22Rv1 (cell line): Measurements from ENCODE around the gene TMEM200A.

Source experiments
- H3K27ac ChIP-seq: fragments of 450-650 bp; 2 replicates; pipeline ENCODE4 v1.5.1; 2017
- ZFX ChIP-seq: fragments of 450-650 bp; IDR thresholded peaks from 2 replicates; pipeline ENCODE4 v1.6.1; 2017; ENCODE audit warnings: antibody characterized with exemption, borderline replicate concordance
- TF ChIP-seq, protein P1 (sequence below): fragments of 450-650 bp; IDR thresholded peaks from 2 replicates; pipeline ENCODE4 v1.5.1; 2017; ENCODE audit warnings: mild to moderate bottlenecking

Gene TMEM200A

DNA sequence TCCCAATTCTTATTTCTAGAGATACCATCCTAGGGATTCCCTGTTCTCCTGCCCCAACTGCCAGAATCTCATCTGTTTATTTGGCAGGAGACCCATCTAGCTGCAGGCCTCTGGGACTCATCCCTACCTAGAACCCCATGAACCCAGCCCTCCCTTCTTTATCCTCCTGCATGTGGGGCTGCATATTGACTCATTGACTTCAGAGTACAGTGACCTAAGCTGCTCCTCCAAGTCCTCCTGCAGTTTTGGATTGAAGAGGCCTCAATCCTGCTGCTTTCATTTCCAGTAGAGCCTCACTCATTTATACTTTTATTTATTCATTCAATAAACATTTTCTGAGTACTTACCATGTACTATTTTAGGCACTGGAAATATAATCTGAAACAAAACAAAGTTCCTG is 11.6 kb downstream of the TMEM200A start:
- no peak overlapping the region for H3K27ac ChIP-seq
- TF ChIP-seq, protein P1, sequence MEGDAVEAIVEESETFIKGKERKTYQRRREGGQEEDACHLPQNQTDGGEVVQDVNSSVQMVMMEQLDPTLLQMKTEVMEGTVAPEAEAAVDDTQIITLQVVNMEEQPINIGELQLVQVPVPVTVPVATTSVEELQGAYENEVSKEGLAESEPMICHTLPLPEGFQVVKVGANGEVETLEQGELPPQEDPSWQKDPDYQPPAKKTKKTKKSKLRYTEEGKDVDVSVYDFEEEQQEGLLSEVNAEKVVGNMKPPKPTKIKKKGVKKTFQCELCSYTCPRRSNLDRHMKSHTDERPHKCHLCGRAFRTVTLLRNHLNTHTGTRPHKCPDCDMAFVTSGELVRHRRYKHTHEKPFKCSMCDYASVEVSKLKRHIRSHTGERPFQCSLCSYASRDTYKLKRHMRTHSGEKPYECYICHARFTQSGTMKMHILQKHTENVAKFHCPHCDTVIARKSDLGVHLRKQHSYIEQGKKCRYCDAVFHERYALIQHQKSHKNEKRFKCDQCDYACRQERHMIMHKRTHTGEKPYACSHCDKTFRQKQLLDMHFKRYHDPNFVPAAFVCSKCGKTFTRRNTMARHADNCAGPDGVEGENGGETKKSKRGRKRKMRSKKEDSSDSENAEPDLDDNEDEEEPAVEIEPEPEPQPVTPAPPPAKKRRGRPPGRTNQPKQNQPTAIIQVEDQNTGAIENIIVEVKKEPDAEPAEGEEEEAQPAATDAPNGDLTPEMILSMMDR = no peak
- TF ChIP-seq ZFX = no peak

DNA sequence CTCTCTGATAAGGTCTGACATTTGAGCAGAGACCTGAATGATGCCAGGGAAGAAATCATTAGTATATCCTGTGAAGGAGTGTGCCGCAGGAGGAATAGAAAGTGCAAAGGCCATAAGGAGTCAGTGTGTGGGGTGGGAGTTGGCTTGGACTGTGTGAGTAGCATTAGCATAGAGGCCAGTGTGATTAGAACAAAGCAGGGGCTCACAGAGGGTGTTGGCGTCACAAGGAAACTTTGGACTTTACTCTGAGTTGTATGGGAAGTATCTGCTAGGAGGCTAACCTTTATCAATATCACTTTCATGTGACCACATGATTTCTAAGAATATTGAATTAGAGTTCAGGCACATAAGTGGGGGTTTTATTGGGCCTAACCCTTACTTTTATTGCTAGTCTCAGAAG is 12.1 kb downstream of the TMEM200A start:
- no peak overlapping the region for H3K27ac ChIP-seq
- TF ChIP-seq, protein P1 = no peak
- no peak for TF ChIP-seq ZFX

DNA sequence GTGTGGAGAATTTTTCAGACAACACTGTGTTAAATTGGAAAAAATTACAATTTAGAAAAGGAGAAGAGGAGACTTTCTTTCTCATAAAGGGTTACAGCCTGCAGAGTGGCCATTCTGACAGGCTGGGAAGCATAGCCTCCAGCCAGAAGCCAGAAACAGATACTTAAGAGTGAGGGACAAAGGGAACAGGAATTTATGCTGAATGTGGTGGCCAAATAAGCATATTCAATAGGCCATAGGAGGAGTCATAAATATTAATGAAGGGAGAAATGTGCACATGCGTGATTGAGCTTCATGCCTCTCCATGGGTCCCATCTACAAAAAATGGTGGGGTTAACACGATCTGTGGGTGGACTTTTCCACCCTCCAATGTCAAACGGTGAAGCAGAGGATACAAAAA is 13.4 kb downstream of the TMEM200A start:
- TF ChIP-seq, protein P1 = no peak
- TF ChIP-seq ZFX = no peak

DNA sequence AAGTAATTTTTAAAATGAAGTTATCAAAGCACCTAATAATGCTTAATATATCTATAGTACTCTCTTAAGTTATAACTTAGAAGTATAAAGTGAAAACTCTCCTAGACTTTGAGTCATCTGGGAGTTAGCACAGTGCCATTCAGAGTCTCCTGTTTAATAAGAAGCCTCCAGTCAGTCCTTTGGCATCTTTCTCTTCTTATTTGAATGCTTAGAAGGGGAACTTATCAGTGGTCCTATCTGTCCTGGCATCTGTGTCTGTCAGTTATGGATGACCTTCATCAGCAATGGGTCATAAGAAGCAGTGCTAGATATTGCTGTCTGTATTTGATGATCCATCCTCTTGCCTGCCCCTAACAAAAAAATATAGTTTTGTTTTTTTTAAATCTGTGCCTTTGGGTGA is 15.2 kb downstream of the TMEM200A start:
- TF ChIP-seq ZFX = no peak
- TF ChIP-seq, protein P1 = no peak
- no peak overlapping the region for H3K27ac ChIP-seq

More for the DNA sequence above, 13.4 kb downstream of the TMEM200A start:
- no peak overlapping the region for H3K27ac ChIP-seq

DNA sequence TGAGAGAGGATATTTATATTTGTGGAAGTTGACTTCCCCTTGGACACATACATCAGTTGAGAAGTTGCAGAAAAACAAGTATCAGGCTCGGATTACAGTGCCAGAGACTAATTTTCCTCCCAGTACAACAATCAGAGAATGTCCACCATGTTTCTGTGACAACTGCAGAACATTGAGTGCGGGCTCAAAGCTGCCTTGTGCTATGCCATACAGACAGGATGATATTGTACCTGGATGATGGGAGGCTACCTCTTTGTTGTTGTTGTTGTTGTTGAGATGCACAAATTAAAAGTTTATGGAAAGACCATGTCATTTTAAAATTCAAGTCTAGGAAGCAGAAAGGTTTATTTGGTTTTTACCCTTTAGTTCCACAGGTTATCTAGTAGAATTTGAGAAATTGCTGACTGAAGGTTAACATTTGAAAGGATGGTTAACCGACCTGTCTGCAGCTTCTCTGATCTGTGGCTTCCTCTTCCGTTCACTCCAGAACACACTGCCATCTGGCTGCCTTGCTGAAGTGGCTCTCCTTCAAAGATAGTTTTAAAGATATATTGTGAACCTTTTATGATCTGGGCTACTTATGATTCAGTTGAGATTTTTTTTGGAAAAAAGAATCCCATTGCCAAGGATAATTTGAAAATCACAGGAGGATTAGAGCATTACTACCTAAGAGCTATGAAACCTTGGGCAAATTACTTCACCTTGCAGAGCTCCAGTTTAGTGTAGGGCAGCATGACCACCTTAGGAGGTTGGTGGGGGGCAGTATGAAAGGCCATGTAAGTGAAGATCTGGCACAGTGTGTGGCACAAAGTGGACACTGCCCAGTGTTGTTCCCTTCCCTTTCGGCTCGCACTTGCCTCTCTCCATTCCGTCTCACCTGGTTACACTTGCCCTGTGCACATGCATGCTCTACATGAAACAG is 15.9 kb downstream of the TMEM200A start:
- H3K27ac ChIP-seq = no peak overlapping the region

DNA sequence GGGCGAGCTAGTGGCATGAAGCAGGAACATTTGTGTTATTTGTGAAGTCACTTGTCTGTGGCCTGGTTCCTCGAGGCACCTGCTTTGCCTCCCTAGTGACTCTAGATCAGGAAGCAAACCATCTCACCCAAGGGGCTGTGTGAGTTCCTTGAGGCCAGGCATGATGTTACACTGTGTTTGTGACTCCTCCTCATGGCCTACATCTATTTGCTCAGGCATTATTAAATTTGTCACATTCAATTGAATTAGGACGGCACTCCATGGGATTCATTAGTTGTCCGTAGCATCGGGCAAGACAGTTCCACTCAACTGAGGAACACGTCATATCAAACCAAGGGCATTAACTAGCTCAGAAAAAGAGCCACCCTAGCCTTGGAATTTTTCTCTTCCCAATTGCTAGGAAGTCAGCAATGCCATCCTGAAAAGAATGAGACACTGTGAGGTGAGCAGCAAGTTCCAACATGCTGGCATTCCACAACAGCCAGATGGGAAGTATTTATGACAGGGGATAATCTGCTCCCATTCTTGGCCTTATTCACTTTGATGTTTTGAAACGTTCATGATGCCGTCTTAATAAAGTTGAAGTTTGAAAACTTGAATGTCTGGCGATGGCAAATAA is 17.2 kb downstream of the TMEM200A start:
- no peak for TF ChIP-seq ZFX
- TF ChIP-seq, protein P1 = no peak
- H3K27ac ChIP-seq = no peak overlapping the region

More for the DNA sequence above, 15.9 kb downstream of the TMEM200A start:
- no peak for TF ChIP-seq ZFX
- TF ChIP-seq, protein P1 = no peak
